Gastroesophageal sphincter (tissue), 3 donors: Measurements from ENCODE around the gene ANLN.

ENCODE experiments used
- CTCF ChIP-seq, 4 experiments: fragments of 200-600 bp in 2 of 4; fragments of 450-650 bp in 2 of 4; sonication (generic) in 1 of 4; IDR thresholded peaks; one replicate each; pipeline ENCODE4 v1.5.1; 2017 to 2019; ENCODE audit warnings: antibody characterized with exemption in 4 of 4, mild to moderate bottlenecking in 2 of 4, moderate library complexity in 2 of 4
- EP300 ChIP-seq: sonication (generic); formaldehyde crosslinking; IDR thresholded peaks from one replicate; pipeline ENCODE4 v1.6.1; 2017; ENCODE audit warnings: antibody characterized with exemption, mild to moderate bottlenecking

- TF ChIP-seq CTCF (IDR thresholded peaks at IDR 0.05) (no peak), EP300 (no peak)
These were observed 79.6 kb downstream of the ANLN start for GRCh38 chr7:36469236-36469635.
